K562 (cell line): ENCODE results near the gene NDUFAF8. TPM values are rescaled to one million over a fixed set of nuclear protein-coding genes. Genes with fewer than 3 reads are reported as not detected.

ENCODE experiments used
- BDP1 ChIP-seq: IDR thresholded peaks from 3 replicates; pipeline ENCODE4 v1.6.1; 2011; ENCODE audit not compliant: insufficient read length, insufficient read depth
- EGR1 ChIP-seq: fragments of 450-650 bp; conservative IDR thresholded peaks from 2 replicates; pipeline ENCODE4 v1.6.1; 2017; ENCODE audit warnings: mild to moderate bottlenecking
- ETV1 ChIP-seq: fragments of 450-650 bp; conservative IDR thresholded peaks from 2 replicates; pipeline ENCODE4 v1.6.1; 2016; ENCODE audit warnings: missing genetic modification characterization, control low read depth, low read depth, missing compliant biosample characterization
- FIP1L1 ChIP-seq: fragments of 200-400 bp; formaldehyde crosslinking; IDR thresholded peaks from 2 replicates; pipeline ENCODE4 v1.6.1; 2018; ENCODE audit warnings: mild to moderate bottlenecking, low read depth, low read length; ENCODE audit not compliant: poor library complexity, severe bottlenecking
- ID3 ChIP-seq, 2 experiments: fragments of 250-450 bp in 1 of 2; fragments of 450-650 bp in 1 of 2; sonication (Bioruptor Pico) in 1 of 2; IDR thresholded peaks; 2 replicates each; pipeline versions ENCODE4 v1.6.1 to v1.8.0; 2016 to 2021; ENCODE audit warnings: mild to moderate bottlenecking in 2 of 2, moderate library complexity in 2 of 2, missing compliant biosample characterization in 1 of 2, missing genetic modification characterization in 1 of 2
- KLF16 ChIP-seq: IDR thresholded peaks from 2 replicates; pipeline ENCODE4 v1.6.1; 2016; ENCODE audit warnings: antibody characterized with exemption
- MITF ChIP-seq: IDR thresholded peaks from 2 replicates; pipeline ENCODE4 v1.6.1; 2014; ENCODE audit warnings: antibody characterized with exemption
- MTA3 ChIP-seq: fragments of 450-650 bp; formaldehyde crosslinking; IDR thresholded peaks from 2 replicates; pipeline ENCODE4 v1.6.1; 2017; ENCODE audit warnings: mild to moderate bottlenecking, borderline replicate concordance
- REST ChIP-seq, 2 experiments: fragments of 450-650 bp; formaldehyde crosslinking in 1 of 2; IDR thresholded peaks; 2 replicates each; pipeline versions ENCODE4 v1.4.0 to v1.6.1; 2014 to 2020; ENCODE audit warnings: mild to moderate bottlenecking in 2 of 2, borderline replicate concordance in 1 of 2, low read depth in 1 of 2
- SMARCA5 ChIP-seq: fragments of 450-650 bp; IDR thresholded peaks from 2 replicates; pipeline ENCODE4 v1.6.1; 2016
- SRF ChIP-seq, 2 experiments: fragments of 250-450, 450-650 bp in 1 of 2; sonication (Bioruptor Pico) in 1 of 2; sonication (generic) in 1 of 2; formaldehyde crosslinking; IDR thresholded peaks; 2 replicates each; pipeline versions ENCODE4 v1.5.0 to v1.5.1; 2020 to 2022; ENCODE audit warnings: mild to moderate bottlenecking in 1 of 2, missing genetic modification reagents in 1 of 2
- TAF1 ChIP-seq: IDR thresholded peaks from 2 replicates; pipeline ENCODE4 v1.6.1; 2011; ENCODE audit warnings: mild to moderate bottlenecking, low read length, moderate library complexity; ENCODE audit not compliant: insufficient read depth, control insufficient read depth, severe bottlenecking; ENCODE audit errors: extremely low read depth
- YY1 ChIP-seq, 3 experiments: IDR thresholded peaks; 2 replicates each; pipeline ENCODE4 v1.6.1; 2011; ENCODE audit warnings: low read length in 2 of 3, mild to moderate bottlenecking in 2 of 3, moderate library complexity in 2 of 3, borderline replicate concordance in 1 of 3, control low read depth in 1 of 3, low read depth in 1 of 3; ENCODE audit not compliant: insufficient read depth in 3 of 3, insufficient replicate concordance in 2 of 3, control insufficient read depth in 1 of 3, insufficient read length in 1 of 3; ENCODE audit errors: extremely low read depth in 1 of 3
- ZNF263 ChIP-seq: sonication (generic); formaldehyde crosslinking; IDR thresholded peaks from 2 replicates; pipeline ENCODE4 v1.8.0; 2022; ENCODE audit warnings: mild to moderate bottlenecking, missing genetic modification reagents, borderline replicate concordance
- ZNF436 ChIP-seq: fragments of 250-450, 450-650 bp; sonication (Bioruptor Pico); formaldehyde crosslinking; IDR thresholded peaks from 2 replicates; pipeline ENCODE4 v1.7.0; 2020; ENCODE audit warnings: mild to moderate bottlenecking
- polyA plus RNA-seq, 8 experiments: library from polyadenylated mRNA; depleted of rRNA in 4 of 8; stranded (reverse) in 5 of 8; unstranded in 3 of 8; fragments of >200 nt; fragmentation: Nextera tagmentation in 2 of 8; fragmentation: Illumina TruSeq in 1 of 8; extraction: Ambion mirVana in 2 of 8; extraction: Trizol in 1 of 8; gene quantifications; 2 replicates each; pipeline versions ENCODE4 v1.2.1 to v1.2.3, GENCODE V29; 2011 to 2014; ENCODE audit warnings: inconsistent platforms in 1 of 8, missing spikeins in 1 of 8
- total RNA-seq, 7 experiments: library from RNA; depleted of rRNA in 6 of 7; stranded (reverse); fragments of >200 nt in 6 of 7; fragmentation: Illumina TruSeq in 2 of 7; extraction: Trizol in 2 of 7; gene quantifications; 2 replicates each; pipeline versions ENCODE4 v1.2.1 to v1.2.3, GENCODE V29; 2011 to 2021; ENCODE audit warnings: low replicate concordance in 1 of 7

NDUFAF8 gene
- total and polyA plus RNA-seq, 9 of the 15 experiments (the other 6 are each of a cell fraction or from before 2014, with no cell fraction given), result 13.5 to 144 (median 90.0) TPM

GRCh38 chr17:81230043-81230820, 8.9 kb upstream of the NDUFAF8 start (continued):
- TF ChIP-seq REST (IDR thresholded peaks at IDR 0.05; ENCODE audit: borderline replicate concordance) (peak; percentile 65), REST (CRISPR knock-in tag; IDR thresholded peaks at IDR 0.05; ENCODE audit: low read depth) (no peak), MITF (no peak), SMARCA5 (peak; percentile 70; the same call in 1 of the 2 replicates), TAF1 (no peak), ETV1 (peak; percentile 12; the same call in 1 of the 2 replicates), SRF (CRISPR knock-in tag; IDR thresholded peaks at IDR 0.05) (peak in 1 of 2 experiments; percentile 85; a peak in 1 of 4 replicates), ZNF436 (CRISPR knock-in tag) (peak; percentile 72), FIP1L1 (peak; percentile 58), EGR1 (peak; percentile 74), YY1 (IDR thresholded peaks at IDR 0.05; ENCODE audit: borderline replicate concordance in 1 of 3, control insufficient read depth in 1 of 3, extremely low read depth in 1 of 3, insufficient read depth in 3 of 3, insufficient read length in 1 of 3, insufficient replicate concordance in 2 of 3, low read depth in 1 of 3, low read length in 2 of 3) (peak in 1 of 3 experiments; percentile 12), ZNF263 (CRISPR knock-in tag) (peak; percentile 96), ID3 (CRISPR knock-in tag; IDR thresholded peaks at IDR 0.05) (no peak), ID3 (tag; IDR thresholded peaks at IDR 0.05) (no peak), KLF16 (0 out of 2 replicates have a peak, but pooled peaks have one; percentile 6), MTA3 (peak; percentile 34; the same call in 1 of the 2 replicates), BDP1 (no peak)
